Progenitor cell of endocrine pancreas (in vitro differentiated cells): ENCODE results near the gene SH2B3. TPM values are rescaled to one million over a fixed set of nuclear protein-coding genes. Genes with fewer than 3 reads are reported as not detected.

Experiments
- DNase-seq: peaks from one replicate; pipeline ENCODE4 v3.0.0; 2021; ENCODE audit warnings: low spot score; ENCODE audit not compliant: unreplicated experiment
- H3K27ac Mint-ChIP-seq: 2 replicates; pipeline ENCODE4 v1.8.0; 2021; ENCODE audit warnings: mild to moderate bottlenecking, moderate library complexity, mixed read lengths
- H3K27me3 Mint-ChIP-seq: 2 replicates; pipeline ENCODE4 v1.8.0; 2021; ENCODE audit warnings: mixed read lengths
- H3K36me3 Mint-ChIP-seq: 2 replicates; pipeline ENCODE4 v1.8.0; 2022; ENCODE audit warnings: mixed read lengths; ENCODE audit not compliant: insufficient read depth
- H3K4me1 Mint-ChIP-seq: 2 replicates; pipeline ENCODE4 v1.8.0; 2021; ENCODE audit warnings: low read depth, mixed read lengths
- H3K4me3 Mint-ChIP-seq: 2 replicates; pipeline ENCODE4 v1.8.0; 2021; ENCODE audit warnings: low read depth, mild to moderate bottlenecking, moderate library complexity, mixed read lengths
- H3K9me3 Mint-ChIP-seq: 2 replicates; pipeline ENCODE4 v1.8.0; 2021; ENCODE audit warnings: low read depth, mixed read lengths
- CTCF ChIP-seq: fragments of 200-600 bp; sonication (generic); IDR thresholded peaks from one replicate; pipeline ENCODE4 v1.5.0; 2021; ENCODE audit warnings: antibody characterized with exemption, mild to moderate bottlenecking; ENCODE audit not compliant: unreplicated experiment
- total RNA-seq: library from RNA; stranded (reverse); gene quantifications from 2 replicates; pipeline ENCODE4 v1.2.1, GENCODE V29; 2021

SH2B3 gene
- total RNA-seq, 1 donor from 2014 or later, result 0.72 TPM

DNA sequence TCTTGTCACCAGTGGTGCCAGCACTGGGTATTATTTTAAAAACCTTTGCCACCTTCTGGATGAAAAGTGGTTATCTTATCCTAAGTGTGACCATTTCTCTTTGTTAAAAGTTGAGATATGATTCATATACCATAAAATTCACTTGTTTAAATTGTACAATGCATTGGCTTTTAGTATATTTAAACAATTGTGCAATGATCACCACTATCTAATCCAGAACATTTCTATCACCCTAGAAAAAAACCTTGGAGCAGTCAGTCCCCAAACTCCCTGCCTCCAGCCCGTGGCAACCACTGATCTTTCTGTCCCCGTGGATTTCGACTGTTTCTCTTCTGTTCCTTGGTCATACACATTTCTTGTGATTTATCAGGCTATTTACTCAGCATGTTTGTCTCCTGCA lies 28.3 kb downstream of the SH2B3 start:
- no peak overlapping the region for H3K4me3 Mint-ChIP-seq
- peaks cover 22% of the 10 kb centered on the region for H3K27me3 Mint-ChIP-seq
- no peak for TF ChIP-seq CTCF
- H3K36me3 Mint-ChIP-seq, result no peaks in the 10 kb centered on the region
- peaks cover 9% of the 10 kb centered on the region for H3K4me1 Mint-ChIP-seq
- no peak for DNase-seq
- H3K9me3 Mint-ChIP-seq, result no peaks in the 10 kb centered on the region
- no peak overlapping the region for H3K27ac Mint-ChIP-seq

DNA sequence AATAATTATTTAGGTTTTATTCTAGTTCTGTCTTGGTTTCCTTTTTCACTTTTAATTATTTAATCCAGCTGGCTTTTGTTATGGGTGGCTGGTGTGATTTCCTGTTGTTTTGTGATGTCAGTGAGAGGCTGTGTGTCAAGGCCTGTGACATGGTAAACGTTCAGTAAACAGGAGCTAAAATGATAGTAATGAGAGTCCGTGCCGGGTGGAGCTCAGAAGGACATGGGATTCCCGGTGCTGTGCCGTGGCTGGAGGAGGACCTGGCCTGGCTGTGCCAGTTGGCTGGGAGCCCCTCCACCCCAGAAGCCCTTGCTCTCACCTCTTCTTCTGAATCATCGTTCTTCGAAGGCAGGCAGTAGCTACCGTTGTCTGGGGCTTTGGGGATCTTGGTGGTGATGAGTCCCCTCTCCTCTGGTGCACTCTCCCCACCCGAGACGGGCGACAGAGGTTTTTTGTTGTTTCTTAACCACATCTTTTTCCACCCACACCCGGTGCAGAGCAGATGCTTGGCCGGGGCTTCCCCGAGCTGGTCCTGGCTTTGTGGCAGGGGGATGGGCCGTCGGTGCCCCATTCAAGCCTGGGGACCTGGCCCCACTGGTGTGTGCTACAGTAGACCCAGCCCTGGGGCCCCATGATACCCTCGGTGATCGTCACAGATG lies 29.1 kb downstream of the SH2B3 start:
- H3K27ac Mint-ChIP-seq, result no peak overlapping the region
- no peaks in the 10 kb centered on the region for H3K9me3 Mint-ChIP-seq
- peaks cover 22% of the 10 kb centered on the region for H3K27me3 Mint-ChIP-seq
- no peak for DNase-seq
- H3K36me3 Mint-ChIP-seq, result no peaks in the 10 kb centered on the region
- no peak for TF ChIP-seq CTCF
- no peak overlapping the region for H3K4me3 Mint-ChIP-seq
- H3K4me1 Mint-ChIP-seq, result peaks cover 9% of the 10 kb centered on the region

DNA sequence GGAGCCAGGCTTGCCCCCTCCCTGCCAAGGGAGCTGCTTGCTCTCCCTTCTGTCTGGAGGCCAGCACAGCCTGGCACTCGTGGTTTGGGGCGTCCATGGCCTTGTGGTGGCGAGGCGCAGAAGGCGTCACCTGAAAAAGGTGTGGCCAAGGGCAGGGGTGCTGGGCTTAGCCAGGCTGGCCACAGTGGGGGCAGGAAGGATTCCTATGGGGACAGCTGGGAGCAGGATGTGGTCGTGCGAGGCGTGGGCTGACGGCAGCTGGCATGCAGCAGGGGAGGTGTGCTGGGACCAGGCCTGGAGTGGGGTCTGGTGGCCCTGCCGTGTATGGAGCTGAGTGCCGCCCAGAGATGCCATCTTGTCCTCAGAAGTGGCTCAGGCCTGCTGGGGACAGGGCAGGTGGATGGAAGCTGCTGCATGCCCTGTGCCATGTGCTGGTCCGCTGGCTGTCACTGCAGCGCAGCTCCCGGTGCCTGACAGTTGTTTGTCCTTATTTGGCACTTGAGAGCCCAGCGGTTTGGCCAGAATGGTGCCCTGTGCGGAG lies 30.0 kb downstream of the SH2B3 start:
- Mint-ChIP-seq H3K9me3 (no peaks in the 10 kb centered on the region), H3K36me3 (peaks cover 3% of the 10 kb centered on the region), H3K27me3 (peaks cover 19% of the 10 kb centered on the region), H3K4me1 (peaks cover 9% of the 10 kb centered on the region), H3K4me3 (no peak overlapping the region), H3K27ac (no peak overlapping the region)
- no peak for TF ChIP-seq CTCF
- no peak for DNase-seq

GRCh38 chr12:111436266-111436665 lies 30.5 kb downstream of the SH2B3 start:
- Mint-ChIP-seq H3K4me1 (peaks cover 9% of the 10 kb centered on the region), H3K4me3 (no peak overlapping the region), H3K27me3 (peaks cover 16% of the 10 kb centered on the region), H3K27ac (no peak overlapping the region), H3K9me3 (no peaks in the 10 kb centered on the region), H3K36me3 (peaks cover 3% of the 10 kb centered on the region)
- TF ChIP-seq CTCF, result no peak
- no peak for DNase-seq

DNA sequence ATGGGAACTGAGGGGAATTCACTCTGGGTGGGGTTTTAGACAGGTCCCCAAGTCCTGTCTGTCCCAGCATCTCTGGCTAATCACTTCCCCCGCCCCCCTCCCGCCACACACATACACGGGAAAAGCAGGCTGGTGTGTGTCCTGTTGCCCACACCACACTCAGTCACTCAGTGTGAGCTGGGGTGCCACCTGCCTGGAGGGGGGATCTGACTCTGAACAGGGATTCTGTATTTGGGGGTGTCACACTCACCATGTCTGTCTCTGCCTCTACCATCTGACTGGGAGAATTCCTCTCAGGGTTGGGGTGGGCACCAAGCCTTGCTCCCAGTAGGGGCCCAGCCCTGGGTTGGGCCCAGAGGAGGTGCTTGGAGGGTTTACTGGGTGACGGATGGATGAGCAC lies 31.1 kb downstream of the SH2B3 start:
- peaks cover 8% of the 10 kb centered on the region for H3K4me1 Mint-ChIP-seq
- H3K27ac Mint-ChIP-seq, result no peak overlapping the region
- no peaks in the 10 kb centered on the region for H3K9me3 Mint-ChIP-seq
- peaks cover 12% of the 10 kb centered on the region for H3K27me3 Mint-ChIP-seq
- no peak for DNase-seq
- no peak overlapping the region for H3K4me3 Mint-ChIP-seq
- no peak for TF ChIP-seq CTCF
- peaks cover 3% of the 10 kb centered on the region for H3K36me3 Mint-ChIP-seq
